MM.1S (cell line): ENCODE data around the gene SLC16A10.

Experiments
- DNase-seq: peaks from one replicate; pipeline ENCODE4 v3.0.0-alpha.2; 2015
- H2AFZ ChIP-seq: fragments of 300-600 bp; sonication (generic); 2 replicates; pipeline ENCODE4 v1.6.0; 2016; ENCODE audit warnings: antibody characterized with exemption, low read length
- H3F3A ChIP-seq: fragments of 300-600 bp; sonication (generic); 2 replicates; pipeline ENCODE4 v1.6.1; 2016; ENCODE audit warnings: mild to moderate bottlenecking, antibody characterized with exemption, low read length, moderate library complexity, mixed read lengths; ENCODE audit not compliant: insufficient read depth
- H3K27ac ChIP-seq: fragments of 300-600 bp; sonication (generic); 2 replicates; pipeline ENCODE4 v1.5.1; 2016; ENCODE audit warnings: mild to moderate bottlenecking, low read length
- H3K27me3 ChIP-seq: fragments of 300-600 bp; sonication (generic); replicated peaks from 2 replicates; pipeline ENCODE4 v1.6.0; 2016; ENCODE audit warnings: low read length; ENCODE audit not compliant: insufficient read depth
- H3K36me3 ChIP-seq: fragments of 300-600 bp; sonication (generic); replicated peaks from 2 replicates; pipeline ENCODE4 v1.6.1; 2016; ENCODE audit warnings: mild to moderate bottlenecking, low read length, mixed read lengths; ENCODE audit not compliant: insufficient read depth
- H3K4me1 ChIP-seq: fragments of 300-600 bp; sonication (generic); 2 replicates; pipeline ENCODE4 v1.6.1; 2016; ENCODE audit warnings: low read length, mixed read lengths
- H3K4me2 ChIP-seq: fragments of 300-600 bp; sonication (generic); 2 replicates; pipeline ENCODE4 v1.6.0; 2016; ENCODE audit warnings: low read depth, low read length
- H3K4me3 ChIP-seq: fragments of 300-600 bp; sonication (generic); 2 replicates; pipeline ENCODE4 v1.5.1; 2016; ENCODE audit warnings: low read length, mixed read lengths
- H3K79me2 ChIP-seq: fragments of 300-600 bp; sonication (generic); 2 replicates; pipeline ENCODE4 v1.6.1; 2016; ENCODE audit warnings: mixed run types, low read length, mixed read lengths
- H3K9ac ChIP-seq: fragments of 300-600 bp; sonication (generic); 2 replicates; pipeline ENCODE4 v1.6.1; 2016; ENCODE audit warnings: low read length, mixed read lengths
- H3K9me2 ChIP-seq: fragments of 300-600 bp; sonication (generic); replicated peaks from 2 replicates; pipeline ENCODE4 v1.6.1; 2016; ENCODE audit warnings: mild to moderate bottlenecking, low read length, mixed read lengths; ENCODE audit not compliant: insufficient read depth
- H3K9me3 ChIP-seq: fragments of 300-600 bp; sonication (generic); replicated peaks from 2 replicates; pipeline ENCODE4 v1.6.1; 2016; ENCODE audit warnings: mild to moderate bottlenecking, low read length, mixed read lengths; ENCODE audit not compliant: insufficient read depth
- H4K20me1 ChIP-seq: fragments of 300-600 bp; sonication (generic); 2 replicates; pipeline ENCODE4 v1.6.1; 2016; ENCODE audit warnings: mild to moderate bottlenecking, low read length, moderate library complexity, mixed read lengths; ENCODE audit not compliant: insufficient read depth
- CTCF ChIP-seq: fragments of 300-600 bp; sonication (generic); IDR thresholded peaks from 2 replicates; pipeline ENCODE4 v1.5.1; 2016; ENCODE audit warnings: antibody characterized with exemption, low read length, mixed read lengths
- EZH2 ChIP-seq: fragments of 300-600 bp; sonication (generic); optimal IDR thresholded peaks from 2 replicates; pipeline ENCODE3; 2017; ENCODE audit warnings: low read depth, mild to moderate bottlenecking, antibody characterized with exemption, low read length, mixed read lengths
- EZH2phosphoT487 ChIP-seq: fragments of 300-600 bp; sonication (generic); IDR thresholded peaks from 2 replicates; pipeline ENCODE4 v1.6.1; 2018; ENCODE audit warnings: antibody characterized with exemption, low read length

The SLC16A10 gene

DNA sequence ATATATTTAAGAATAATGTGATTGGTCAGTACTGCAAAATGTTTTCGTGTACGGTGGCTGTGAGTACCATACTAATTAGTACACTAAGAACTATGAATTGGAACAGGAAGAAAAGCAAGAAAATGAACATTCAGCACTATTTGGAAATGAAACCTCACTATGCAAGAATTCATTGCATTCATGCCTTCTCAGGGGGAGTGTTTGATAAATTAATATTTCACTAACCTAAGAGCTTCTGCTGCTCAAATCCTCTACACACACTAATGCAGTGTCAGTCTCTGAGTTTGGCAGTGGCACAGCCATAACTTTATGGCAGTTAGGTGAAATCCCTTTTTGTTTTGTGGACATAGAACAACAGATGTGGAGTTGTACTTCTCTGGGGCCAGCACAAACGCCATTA is 60.1 kb downstream of the SLC16A10 start:
- H3K4me1 ChIP-seq: no peaks in the 10 kb centered on the region
- no peaks in the 10 kb centered on the region for H3F3A ChIP-seq
- H3K36me3 ChIP-seq: no peaks in the 10 kb centered on the region
- no peak overlapping the region for H3K9ac ChIP-seq
- no peaks in the 10 kb centered on the region for H3K79me2 ChIP-seq
- TF ChIP-seq CTCF: no peak
- TF ChIP-seq EZH2: no peak
- TF ChIP-seq EZH2phosphoT487: no peak
- no peaks in the 10 kb centered on the region for H3K9me2 ChIP-seq
- H2AFZ ChIP-seq: no peak overlapping the region
- no peaks in the 10 kb centered on the region for H4K20me1 ChIP-seq
- DNase-seq: no peak
- H3K9me3 ChIP-seq: no peaks in the 10 kb centered on the region
- no peaks in the 10 kb centered on the region for H3K27me3 ChIP-seq
- H3K27ac ChIP-seq: no peak overlapping the region
- no peak overlapping the region for H3K4me3 ChIP-seq
- H3K4me2 ChIP-seq: no peak overlapping the region

- H3K9ac ChIP-seq: no peak overlapping the region
- no peak overlapping the region for H3K27ac ChIP-seq
- no peaks in the 10 kb centered on the region for H3K9me3 ChIP-seq
- H3K4me2 ChIP-seq: no peak overlapping the region
- no peaks in the 10 kb centered on the region for H4K20me1 ChIP-seq
- no peaks in the 10 kb centered on the region for H3K36me3 ChIP-seq
- no peaks in the 10 kb centered on the region for H3K9me2 ChIP-seq
- H3K27me3 ChIP-seq: no peaks in the 10 kb centered on the region
- H3F3A ChIP-seq: no peaks in the 10 kb centered on the region
- H3K4me3 ChIP-seq: no peak overlapping the region
- H3K4me1 ChIP-seq: no peaks in the 10 kb centered on the region
- no peak overlapping the region for H2AFZ ChIP-seq
- TF ChIP-seq CTCF (no peak), EZH2 (no peak), EZH2phosphoT487 (no peak)
- H3K79me2 ChIP-seq: no peaks in the 10 kb centered on the region
- no peak for DNase-seq
Measured at GRCh38 chr6:111148110-111148509, 60.8 kb downstream of the SLC16A10 start.

DNA sequence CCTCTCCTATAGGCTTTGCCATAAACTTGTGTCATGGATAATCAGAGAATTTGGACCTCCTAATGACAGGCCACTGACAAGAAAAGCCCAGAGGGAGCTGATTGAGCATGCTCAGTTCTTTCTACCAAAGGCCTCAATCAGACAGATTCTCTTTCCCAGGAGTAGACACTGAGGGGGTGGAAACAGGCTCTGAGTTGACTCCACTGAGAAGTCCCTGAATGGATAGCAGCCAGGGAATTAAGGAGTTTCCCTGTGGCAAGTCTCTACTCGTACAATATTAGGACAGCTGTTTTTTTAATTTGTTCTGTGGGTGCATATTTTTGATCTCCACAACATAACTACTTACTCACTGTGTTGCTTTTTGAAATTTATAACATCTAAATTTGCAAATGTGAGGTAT is 63.3 kb downstream of the SLC16A10 start:
- Histone ChIP-seq H3K4me3 (no peak overlapping the region), H4K20me1 (no peaks in the 10 kb centered on the region), H3K27ac (no peak overlapping the region), H3K36me3 (no peaks in the 10 kb centered on the region), H2AFZ (no peak overlapping the region), H3F3A (no peaks in the 10 kb centered on the region), H3K4me1 (no peaks in the 10 kb centered on the region), H3K9me3 (no peaks in the 10 kb centered on the region), H3K4me2 (no peak overlapping the region), H3K9ac (no peak overlapping the region), H3K79me2 (no peaks in the 10 kb centered on the region), H3K27me3 (no peaks in the 10 kb centered on the region), H3K9me2 (no peaks in the 10 kb centered on the region)
- TF ChIP-seq CTCF (no peak), EZH2 (no peak), EZH2phosphoT487 (no peak)
- DNase-seq: no peak

GRCh38 chr6:111154981-111155380 is 67.7 kb downstream of the SLC16A10 start:
- H3K9ac ChIP-seq: no peak overlapping the region
- no peaks in the 10 kb centered on the region for H3K9me3 ChIP-seq
- H3F3A ChIP-seq: no peaks in the 10 kb centered on the region
- H3K4me1 ChIP-seq: 0 out of 2 replicates have a peak, but pooled peaks cover 3% of the 10 kb centered on the region
- no peaks in the 10 kb centered on the region for H4K20me1 ChIP-seq
- no peaks in the 10 kb centered on the region for H3K27me3 ChIP-seq
- TF ChIP-seq CTCF (no peak), EZH2phosphoT487 (no peak), EZH2 (no peak)
- no peak for DNase-seq
- H3K4me3 ChIP-seq: no peak overlapping the region
- H2AFZ ChIP-seq: no peak overlapping the region
- H3K9me2 ChIP-seq: no peaks in the 10 kb centered on the region
- no peak overlapping the region for H3K27ac ChIP-seq
- H3K4me2 ChIP-seq: no peak overlapping the region
- no peaks in the 10 kb centered on the region for H3K36me3 ChIP-seq
- H3K79me2 ChIP-seq: no peaks in the 10 kb centered on the region
